Activated naive CD4-positive, alpha-beta T cell treated with anti-CD3 and anti-CD28 coated beads, Interleukin-2, amount 50 U/mL, for 72 hours (primary cell): ENCODE results near the gene SLC35D1. TPM values are rescaled to one million over a fixed set of nuclear protein-coding genes. Genes with fewer than 3 reads are reported as not detected.
"Not testable (repeated sequence)": the region's sequence is repeated elsewhere in the genome, so short reads cannot be mapped to it uniquely, and the experiment has no call there.

Experiments used
- ATAC-seq, 2 donors: fragments of 150-1000 bp; cut with Tn5 transposase; 2 replicates each; pipeline ENCODE4 v1.10.0; 2021; ENCODE audit warnings: mild to moderate bottlenecking in 2 of 2, moderate library complexity in 2 of 2
- DNase-seq, 2 donors: peaks; one replicate each; pipeline ENCODE4 v3.0.0; 2021 to 2022; ENCODE audit warnings: low spot score in 2 of 2
- H3K27ac Mint-ChIP-seq, 2 donors: one replicate each; pipeline ENCODE4 v1.8.0; 2022; ENCODE audit warnings: mild to moderate bottlenecking in 2 of 2, mixed read lengths in 2 of 2
- H3K36me3 Mint-ChIP-seq, 2 donors: one replicate each; pipeline ENCODE4 v1.8.0; 2022; ENCODE audit warnings: mixed read lengths in 2 of 2
- H3K9me3 Mint-ChIP-seq, 2 donors: one replicate each; pipeline ENCODE4 v1.8.0; 2022; ENCODE audit warnings: mixed read lengths in 2 of 2
- total RNA-seq, 2 donors: library from RNA; stranded (reverse); gene quantifications; one replicate each; pipeline ENCODE4 v1.2.3, GENCODE V29; 2022

The SLC35D1 gene
- total RNA-seq, 2 donors from 2014 or later, result 11.7 to 12.5 TPM

DNA sequence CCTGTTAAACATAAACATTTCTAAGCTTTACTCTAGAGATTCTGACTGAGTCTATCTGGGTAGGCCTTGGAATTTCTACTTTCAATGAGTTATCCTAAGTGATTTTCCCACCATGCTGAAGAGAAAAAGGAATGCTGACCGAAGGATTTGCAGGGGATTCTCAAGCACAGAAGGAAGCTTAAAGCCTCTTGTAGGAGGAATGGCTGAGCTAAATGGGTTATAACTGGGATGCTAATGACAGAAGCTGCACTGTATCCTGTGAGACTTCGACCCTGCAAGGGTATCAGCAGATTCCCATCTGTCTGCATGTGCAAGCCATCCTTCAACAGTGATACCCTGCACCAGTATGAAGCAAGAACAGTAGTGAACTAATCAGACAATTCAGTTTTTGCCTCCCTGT lies 35.4 kb downstream of the SLC35D1 start:
- peaks cover 11 to 33% of the 10 kb centered on the region in 2 donors for H3K36me3 Mint-ChIP-seq
- ATAC-seq, result no peak
- DNase-seq, result no peak
- no peak overlapping the region for H3K27ac Mint-ChIP-seq
- no peaks in the 10 kb centered on the region for H3K9me3 Mint-ChIP-seq

DNA sequence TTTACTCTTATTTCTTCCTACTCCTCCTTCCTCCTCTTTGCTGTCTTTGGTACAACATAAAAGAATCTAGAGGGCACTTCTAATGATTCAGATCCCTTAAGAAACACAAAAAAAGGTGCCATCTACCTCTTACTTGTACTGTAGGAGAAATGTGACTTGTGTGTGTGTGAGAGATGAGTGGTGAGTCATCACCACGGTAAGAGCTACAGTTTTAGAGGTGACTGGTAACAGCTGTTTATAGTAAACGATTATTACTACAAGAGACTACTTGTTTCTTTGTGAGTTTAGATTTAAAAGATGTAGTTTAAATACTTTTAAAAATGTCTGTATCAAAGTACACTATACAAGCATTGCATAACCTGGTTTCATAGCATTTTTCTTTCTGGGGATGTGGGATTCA lies 40.4 kb downstream of the SLC35D1 start:
- Mint-ChIP-seq H3K27ac (peak overlapping the region in 1 of 2 donors; percentile 65), H3K9me3 (no peaks in the 10 kb centered on the region), H3K36me3 (peaks cover 22 to 49% of the 10 kb centered on the region in 2 donors)
- DNase-seq (no peak), ATAC-seq (peak; percentile 86 to 92)

DNA sequence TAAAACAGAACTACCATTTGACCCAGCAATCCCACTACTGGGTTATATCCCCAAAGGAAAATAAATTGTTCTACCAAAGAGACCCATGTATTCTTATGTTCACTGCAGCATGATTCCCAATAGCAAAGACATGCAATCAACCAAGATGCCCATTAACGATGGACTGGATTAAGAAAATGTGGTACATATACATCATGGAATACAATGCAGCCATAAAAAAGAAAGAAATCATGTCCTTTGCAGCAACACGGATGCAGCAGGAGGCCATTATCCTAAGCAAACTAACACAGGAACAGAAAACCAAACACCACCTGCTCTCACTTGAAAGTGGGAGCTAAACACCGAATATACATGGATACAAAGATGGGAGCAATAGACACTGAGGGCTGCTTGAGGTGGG lies 44.2 kb downstream of the SLC35D1 start:
- DNase-seq, result no peak
- H3K27ac Mint-ChIP-seq, result no peak overlapping the region
- peaks cover 24 to 44% of the 10 kb centered on the region in 2 donors for H3K36me3 Mint-ChIP-seq
- no peaks in the 10 kb centered on the region for H3K9me3 Mint-ChIP-seq
- ATAC-seq, result no peak

DNA sequence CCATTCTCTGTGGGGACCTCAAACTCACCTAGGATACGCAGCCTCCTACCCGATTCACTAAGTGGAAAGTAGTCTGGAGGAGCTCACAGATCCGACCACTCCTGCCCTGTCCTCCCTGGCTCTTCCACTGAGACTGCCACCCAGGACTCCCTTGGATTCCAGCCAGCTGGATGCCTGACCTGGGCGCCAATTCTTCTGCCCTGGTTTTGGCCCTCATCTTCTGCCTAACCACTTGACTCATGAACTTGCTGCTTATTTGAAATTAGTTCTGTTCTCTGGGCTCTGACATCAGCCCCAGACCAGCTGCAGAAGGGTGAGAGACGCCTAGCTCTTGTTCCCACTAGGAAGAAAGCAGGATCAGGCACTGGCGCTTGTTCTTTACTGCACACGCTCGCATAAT lies 48.9 kb downstream of the SLC35D1 start:
- peaks cover 12 to 34% of the 10 kb centered on the region in 2 donors for H3K36me3 Mint-ChIP-seq

DNA sequence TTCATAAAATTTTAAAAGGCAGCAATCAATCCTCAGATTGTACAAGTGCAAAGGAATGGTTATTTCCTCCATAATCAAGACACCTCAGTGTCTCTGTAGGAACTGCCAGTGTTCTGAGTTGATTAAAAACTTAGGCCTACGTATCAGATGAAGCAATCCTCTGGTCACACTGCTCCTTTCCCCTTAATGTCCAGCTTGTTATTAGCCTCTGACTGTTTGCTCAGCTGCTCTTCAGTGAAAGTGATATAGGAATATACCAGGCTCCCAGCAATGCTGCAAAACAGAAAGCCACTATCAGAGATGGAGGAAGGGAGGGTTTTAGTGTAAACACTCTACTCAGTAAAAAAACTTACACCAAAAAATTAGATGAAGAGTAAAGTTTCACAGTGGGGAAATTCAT lies 49.8 kb downstream of the SLC35D1 start:
- peaks cover 4 to 26% of the 10 kb centered on the region in 2 donors for H3K36me3 Mint-ChIP-seq
- H3K27ac Mint-ChIP-seq, result no peak overlapping the region
- DNase-seq (no peak), ATAC-seq (no peak)
- no peaks in the 10 kb centered on the region for H3K9me3 Mint-ChIP-seq

More for the DNA sequence above, 48.9 kb downstream of the SLC35D1 start:
- no peak for ATAC-seq
- Mint-ChIP-seq H3K27ac (no peak overlapping the region), H3K9me3 (no peaks in the 10 kb centered on the region)
- DNase-seq, result no peak

DNA sequence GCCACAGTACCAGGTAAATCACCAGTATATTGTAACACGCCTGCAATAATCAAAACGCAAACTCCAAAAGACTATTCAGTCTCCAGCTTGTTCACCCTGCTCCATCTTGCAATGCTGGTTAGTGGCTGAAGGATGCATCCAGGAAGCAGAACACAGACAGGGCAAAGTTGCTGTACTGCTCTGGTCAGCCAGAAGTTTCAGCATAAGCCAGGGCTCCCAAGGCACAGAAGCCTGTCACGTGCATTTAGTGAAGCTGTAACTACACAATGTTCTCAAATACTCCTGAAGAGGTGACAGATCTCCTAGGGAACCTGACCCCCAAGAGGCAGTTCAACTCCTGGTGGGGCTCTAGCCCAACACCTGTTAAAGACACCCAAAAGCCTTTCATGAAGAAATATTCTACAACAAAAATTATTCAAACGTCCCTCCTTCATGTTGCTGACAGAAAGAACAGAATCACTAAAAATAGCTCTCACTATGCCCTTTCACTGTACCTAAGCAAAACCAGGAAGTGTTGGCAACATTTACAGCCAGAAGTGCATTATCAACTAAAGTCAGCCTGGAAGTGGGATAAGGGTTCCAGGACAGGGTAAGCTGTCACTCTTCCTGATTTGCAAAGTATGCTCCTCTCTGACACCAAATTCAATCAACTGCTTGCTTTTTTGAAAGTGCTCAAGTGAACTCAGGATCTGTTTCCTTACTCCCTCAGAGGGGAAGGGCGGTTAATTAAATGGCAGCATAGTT lies 52.1 kb downstream of the SLC35D1 start:
- Mint-ChIP-seq H3K36me3 (peaks cover 0 to 19% of the 10 kb centered on the region in 2 donors), H3K27ac (peak overlapping the region in 1 of 2 donors; percentile 36), H3K9me3 (no peaks in the 10 kb centered on the region)
- DNase-seq, result no peak
- ATAC-seq, result no peak

DNA sequence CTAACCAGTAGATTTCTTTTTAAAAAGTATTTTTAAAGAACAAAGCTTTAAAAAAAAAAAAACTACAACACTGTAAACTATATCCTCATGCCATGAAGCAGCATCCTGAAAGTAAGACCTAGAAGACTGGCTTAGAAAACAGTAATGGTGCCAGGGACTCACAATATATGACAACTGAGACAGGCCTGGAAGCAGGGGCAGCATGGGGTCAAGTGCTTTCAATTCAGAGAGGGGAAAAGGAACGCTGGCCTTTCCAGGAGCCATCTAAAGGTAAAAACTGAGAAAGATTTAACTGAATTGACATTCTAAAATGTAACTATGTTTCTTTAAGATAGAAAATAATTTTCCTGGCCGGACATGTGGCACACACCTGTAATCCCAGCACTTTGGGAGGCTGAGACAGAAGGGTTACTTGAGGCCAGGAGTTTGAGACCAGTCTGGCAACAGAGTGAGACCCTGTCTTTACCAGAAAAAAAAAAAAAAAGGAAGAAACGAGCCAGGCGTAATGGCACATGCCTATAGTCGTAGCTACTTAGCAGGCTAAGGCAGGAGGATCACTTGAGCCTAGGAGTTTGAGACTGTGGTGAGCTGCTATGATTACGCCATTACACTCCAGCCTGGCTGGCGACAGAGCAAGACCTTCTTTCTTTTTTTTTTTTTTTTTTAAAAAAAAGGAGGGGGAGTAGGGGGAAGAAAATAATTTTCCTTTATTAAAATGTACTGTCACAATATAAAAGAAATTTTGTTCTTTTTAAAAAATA lies 54.1 kb downstream of the SLC35D1 start:
- ATAC-seq, result no peak
- no peaks in the 10 kb centered on the region for H3K9me3 Mint-ChIP-seq
- no peak overlapping the region for H3K27ac Mint-ChIP-seq
- no peak for DNase-seq
- H3K36me3 Mint-ChIP-seq, result peaks cover 0 to 18% of the 10 kb centered on the region in 2 donors

DNA sequence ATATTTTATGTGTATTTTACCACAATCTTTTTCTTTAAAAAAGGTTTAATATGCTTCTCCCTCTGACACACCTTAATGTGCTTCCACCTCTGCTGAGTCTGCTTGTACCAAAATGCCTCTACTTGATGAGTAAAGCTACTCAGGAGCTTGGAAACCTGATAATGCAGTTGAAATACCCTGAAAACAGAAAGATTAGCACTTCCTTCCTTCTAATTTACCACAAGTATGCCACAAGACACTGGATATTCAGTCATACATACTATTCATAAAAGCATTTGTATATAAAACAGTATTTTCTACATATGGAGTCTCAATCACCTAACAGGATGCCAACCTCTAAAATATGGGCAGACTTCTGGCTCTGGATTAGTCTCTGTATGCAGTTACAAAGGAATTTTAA lies 55.0 kb downstream of the SLC35D1 start:
- ATAC-seq (peak in 1 of 2 donors; percentile 30), DNase-seq (no peak)
- peaks cover 0 to 18% of the 10 kb centered on the region in 2 donors for H3K36me3 Mint-ChIP-seq
- H3K9me3 Mint-ChIP-seq, result no peaks in the 10 kb centered on the region
- no peak overlapping the region for H3K27ac Mint-ChIP-seq

DNA sequence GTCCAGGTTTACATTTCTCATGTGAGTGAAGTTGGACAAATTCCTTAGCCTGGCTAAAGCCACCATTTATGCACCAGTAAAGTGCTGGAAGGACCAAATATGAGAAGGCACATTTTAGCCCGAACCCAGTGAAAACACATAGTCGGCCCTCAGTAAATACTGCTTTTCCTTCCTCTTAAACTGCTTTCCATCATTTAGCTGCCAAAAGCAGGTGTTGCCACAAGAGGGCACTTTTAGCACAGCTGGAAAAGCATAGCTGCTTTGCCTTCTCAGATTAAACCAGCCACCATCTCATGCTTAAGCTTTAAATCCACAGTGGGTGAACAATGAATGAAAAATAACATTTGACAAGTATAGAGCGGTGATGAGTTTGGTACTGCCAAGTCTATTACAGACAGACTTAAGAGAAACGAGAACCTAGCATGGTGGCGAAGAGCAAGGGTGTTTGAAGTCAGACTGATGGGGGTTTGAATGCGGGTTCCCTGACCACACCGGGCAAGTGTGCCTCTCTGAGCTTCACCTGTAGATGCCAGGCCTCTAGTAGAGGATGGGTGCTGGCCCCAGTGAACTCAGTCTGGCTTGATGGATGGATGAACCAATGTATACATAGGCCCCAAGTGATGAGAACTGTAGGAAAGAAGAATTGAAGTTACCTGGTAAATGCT lies 57.8 kb downstream of the SLC35D1 start:
- peak; percentile 49 to 69 for ATAC-seq
- Mint-ChIP-seq H3K27ac (peak overlapping the region in 1 of 2 donors; percentile 41), H3K36me3 (no peaks in the 10 kb centered on the region), H3K9me3 (no peaks in the 10 kb centered on the region)
- DNase-seq, result peak in 1 of 2 donors; percentile 63

DNA sequence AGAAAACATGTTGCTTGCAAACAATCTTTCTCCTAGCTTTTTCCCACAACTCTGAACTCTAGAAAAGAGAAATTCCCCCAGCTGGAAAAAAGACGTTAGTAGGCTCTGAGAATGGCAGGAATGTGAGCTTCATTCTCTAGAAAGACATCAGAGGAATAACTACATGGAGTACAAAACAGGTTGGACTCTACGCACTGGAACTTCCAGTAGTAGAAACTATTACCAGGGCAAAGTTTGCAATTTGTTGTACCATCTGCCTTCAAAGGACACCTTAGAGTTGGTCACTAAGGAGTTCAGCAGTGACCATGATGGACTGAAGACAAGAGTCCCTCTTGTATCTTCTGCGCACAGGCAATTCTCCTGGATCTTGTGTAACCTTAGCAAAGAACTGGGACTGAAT lies 60.9 kb downstream of the SLC35D1 start:
- no peak for DNase-seq
- H3K36me3 Mint-ChIP-seq, result peaks cover 0 to 4% of the 10 kb centered on the region in 2 donors

DNA sequence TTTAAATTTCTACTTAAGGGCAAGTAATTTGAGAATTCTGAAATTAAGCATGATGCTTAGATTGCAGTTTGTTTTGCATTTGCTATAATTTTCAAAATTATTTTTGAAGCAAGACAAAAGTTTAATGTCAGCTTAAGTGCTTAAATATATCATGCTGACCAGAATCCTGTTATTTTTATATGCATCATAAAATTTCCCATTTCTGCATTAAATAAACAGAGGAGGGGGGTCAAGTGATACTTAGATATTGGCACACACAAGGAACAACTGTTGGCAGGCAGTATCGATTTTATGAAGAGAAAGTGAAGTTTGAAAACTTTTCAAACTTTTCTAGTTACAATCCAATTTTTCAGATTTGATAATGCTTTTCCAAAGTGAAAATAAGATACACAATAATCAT lies 68.1 kb downstream of the SLC35D1 start:
- H3K27ac Mint-ChIP-seq, result no peak overlapping the region
- H3K9me3 Mint-ChIP-seq, result no peaks in the 10 kb centered on the region
- DNase-seq, result no peak
- ATAC-seq, result no peak
- H3K36me3 Mint-ChIP-seq, result peaks cover 0 to 33% of the 10 kb centered on the region in 2 donors

More for the DNA sequence above, 60.9 kb downstream of the SLC35D1 start:
- ATAC-seq, result no peak
- Mint-ChIP-seq H3K9me3 (no peaks in the 10 kb centered on the region), H3K27ac (no peak overlapping the region)

DNA sequence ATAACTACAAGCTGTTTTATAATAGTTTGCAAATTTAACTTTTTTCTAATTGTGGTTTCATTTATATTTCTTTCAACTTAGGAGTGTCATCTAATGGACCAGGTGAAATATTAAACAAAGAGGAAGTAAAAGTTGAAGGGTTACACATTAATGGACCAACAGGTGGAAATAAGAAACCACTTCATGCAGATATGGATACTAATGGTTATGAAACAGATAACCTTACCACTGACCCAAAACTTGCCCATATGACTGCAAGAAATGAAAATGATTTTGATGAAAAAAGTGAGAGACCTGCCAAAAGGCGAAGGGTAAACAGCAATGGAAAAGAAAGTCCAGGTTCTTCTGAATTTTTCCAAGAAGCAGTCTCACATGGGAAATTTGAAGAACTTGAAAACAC lies 69.5 kb downstream of the SLC35D1 start:
- peak overlapping the region in 1 of 2 donors; percentile 95 for H3K27ac Mint-ChIP-seq
- peaks cover 0 to 40% of the 10 kb centered on the region in 2 donors for H3K36me3 Mint-ChIP-seq
- no peak for DNase-seq
- no peaks in the 10 kb centered on the region for H3K9me3 Mint-ChIP-seq
- ATAC-seq, result peak; percentile 22 to 59

DNA sequence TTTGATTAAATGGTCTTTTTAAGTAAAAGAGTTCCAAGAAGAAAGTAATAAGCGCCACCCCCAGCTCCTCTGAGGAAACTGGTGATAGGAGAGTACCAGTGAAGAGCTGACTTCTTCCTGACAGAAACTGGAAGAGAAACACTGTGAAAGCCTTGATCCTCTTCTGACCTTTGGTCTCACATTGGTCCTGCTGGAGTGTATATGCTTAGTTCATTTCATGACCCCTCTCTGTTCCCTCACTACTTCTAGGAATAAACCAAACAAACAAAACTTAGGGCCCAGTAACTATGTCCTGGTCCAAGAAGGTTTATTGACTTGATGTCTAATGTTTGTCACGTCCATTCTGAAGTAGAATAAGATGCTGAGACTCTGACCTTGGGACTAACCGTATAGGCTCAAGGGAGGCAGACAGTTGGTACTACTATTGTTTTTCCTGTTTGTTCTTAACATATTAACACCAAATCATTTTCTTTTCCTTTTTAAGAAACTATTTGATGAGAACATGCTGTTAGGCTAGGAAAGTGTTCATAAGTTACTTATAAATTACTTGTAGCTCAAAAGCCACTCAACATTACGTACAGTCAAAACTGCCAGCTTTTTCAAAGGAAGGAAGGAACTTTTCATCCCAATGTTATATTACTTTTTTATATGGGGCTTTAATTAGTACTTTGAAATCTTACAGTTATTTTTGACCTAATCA lies 71.2 kb downstream of the SLC35D1 start:
- peak overlapping the region in 1 of 2 donors; percentile 53 for H3K27ac Mint-ChIP-seq
- DNase-seq, result no peak
- H3K36me3 Mint-ChIP-seq, result peaks cover 0 to 47% of the 10 kb centered on the region in 2 donors
- ATAC-seq, result peak; percentile 21
- no peaks in the 10 kb centered on the region for H3K9me3 Mint-ChIP-seq

DNA sequence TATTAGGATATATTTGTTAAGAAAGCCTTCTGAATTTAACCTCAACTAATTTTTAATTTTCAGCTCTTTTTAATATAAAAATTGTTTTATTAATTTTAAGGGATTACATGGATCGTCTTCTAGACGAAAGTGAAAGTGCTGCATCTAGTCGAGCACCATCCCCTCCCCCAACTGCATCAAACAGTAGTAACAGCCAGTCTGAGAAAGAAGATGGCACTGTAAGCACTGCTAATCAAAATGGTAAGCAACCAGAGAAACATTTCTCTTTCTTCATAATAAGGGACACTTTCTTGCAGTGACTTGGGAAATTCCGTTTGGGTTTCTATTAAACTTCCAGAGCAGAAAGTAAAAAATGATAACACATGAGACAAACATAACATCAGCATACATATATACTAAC lies 72.3 kb downstream of the SLC35D1 start:
- H3K9me3 Mint-ChIP-seq, result no peaks in the 10 kb centered on the region
- DNase-seq (peak in 1 of 2 donors; percentile 26), ATAC-seq (peak; percentile 51 to 53)
- H3K27ac Mint-ChIP-seq, result peak overlapping the region; percentile 76 to 83
- peaks cover 0 to 43% of the 10 kb centered on the region in 2 donors for H3K36me3 Mint-ChIP-seq

DNA sequence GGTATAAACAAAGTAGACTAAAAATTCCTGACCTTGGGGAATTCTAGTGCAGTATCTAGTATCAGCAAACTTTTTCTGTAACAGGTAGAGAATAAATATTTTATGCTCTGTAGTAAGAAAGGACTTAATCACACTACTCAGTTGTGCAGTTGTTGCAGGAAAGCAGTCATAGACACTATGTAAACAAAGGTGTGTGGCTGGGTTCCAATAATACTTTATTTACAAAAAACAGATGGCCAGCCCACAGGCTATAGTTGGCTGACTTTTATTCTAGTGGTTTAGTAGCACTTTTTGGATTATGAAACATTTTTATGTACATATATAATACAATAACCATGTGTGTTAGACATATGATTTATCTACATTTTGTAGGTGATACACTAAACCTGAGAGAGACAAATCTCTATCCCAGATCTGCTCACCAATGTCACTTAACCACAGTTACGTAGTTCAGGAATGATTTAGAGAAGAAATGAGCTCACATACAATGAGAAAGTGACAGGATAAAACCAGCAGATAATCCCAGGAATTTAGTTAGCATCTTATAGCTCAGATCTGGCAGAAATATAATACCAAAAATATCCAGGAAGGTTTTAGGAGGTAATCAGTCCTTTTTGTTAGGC lies 73.1 kb downstream of the SLC35D1 start:
- Mint-ChIP-seq H3K9me3 (no peaks in the 10 kb centered on the region), H3K36me3 (peaks cover 0 to 43% of the 10 kb centered on the region in 2 donors), H3K27ac (peak overlapping the region; percentile 76 to 83)
- ATAC-seq, result peak; percentile 25 to 68
- no peak for DNase-seq

DNA sequence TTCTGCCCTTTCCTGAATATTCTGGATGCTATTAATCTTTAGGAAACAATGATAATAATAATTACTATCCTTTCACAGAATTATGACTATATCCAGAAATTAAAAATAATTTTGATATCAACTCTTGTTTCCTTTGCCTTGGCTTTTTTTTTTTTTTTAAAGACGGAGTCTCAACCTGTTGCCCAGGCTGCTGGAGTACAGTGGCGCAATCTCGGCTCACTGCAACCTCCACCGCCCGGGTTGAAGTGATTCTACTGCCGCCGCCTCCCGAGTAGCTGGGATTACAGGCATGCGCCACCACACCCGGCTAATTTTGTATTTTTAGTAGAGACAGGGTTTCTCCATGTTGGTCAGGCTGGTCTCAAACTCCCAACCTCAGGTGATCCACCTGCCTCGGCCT lies 74.3 kb downstream of the SLC35D1 start:
- not testable (repeated sequence) for ATAC-seq, H3K27ac Mint-ChIP-seq, H3K9me3 Mint-ChIP-seq, DNase-seq
- peaks cover 0 to 42% of the 10 kb centered on the region in 2 donors for H3K36me3 Mint-ChIP-seq
